Measurements from ENCODE around the gene FRRS1. TPM values are rescaled to one million over a fixed set of nuclear protein-coding genes. Genes with fewer than 3 reads are reported as not detected.

Gene FRRS1
- total RNA-seq, 1 donor: 23.2 TPM

DNA sequence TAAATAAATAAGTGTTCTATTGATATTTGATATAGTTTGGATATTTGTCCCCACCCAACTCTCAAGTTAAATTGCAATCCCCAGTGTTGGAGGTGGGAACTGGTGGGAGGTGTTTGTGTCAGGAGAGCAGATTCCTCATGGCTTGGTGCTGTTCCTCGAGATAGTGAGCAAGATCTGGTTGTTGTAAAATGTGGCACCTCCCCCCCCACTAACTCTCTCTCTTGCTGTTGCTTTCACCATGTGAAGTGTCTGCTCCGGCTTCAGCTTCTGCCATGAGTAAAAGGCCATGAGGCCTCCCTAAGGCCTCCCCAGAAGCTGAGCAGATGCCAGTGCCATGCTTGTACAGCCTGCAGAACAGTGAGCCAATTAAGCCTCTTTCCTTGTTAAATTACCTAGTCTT lies 20.8 kb downstream of the FRRS1 start:
- peaks cover 3% of the 10 kb centered on the region for H3K4me1 ChIP-seq (ENCODE audit: insufficient read depth, low read length)
- no peak overlapping the region for H3K27ac ChIP-seq (ENCODE audit: low read depth, low read length)
- H4K20me1 ChIP-seq (ENCODE audit: insufficient read depth, low read length): no peaks in the 10 kb centered on the region

DNA sequence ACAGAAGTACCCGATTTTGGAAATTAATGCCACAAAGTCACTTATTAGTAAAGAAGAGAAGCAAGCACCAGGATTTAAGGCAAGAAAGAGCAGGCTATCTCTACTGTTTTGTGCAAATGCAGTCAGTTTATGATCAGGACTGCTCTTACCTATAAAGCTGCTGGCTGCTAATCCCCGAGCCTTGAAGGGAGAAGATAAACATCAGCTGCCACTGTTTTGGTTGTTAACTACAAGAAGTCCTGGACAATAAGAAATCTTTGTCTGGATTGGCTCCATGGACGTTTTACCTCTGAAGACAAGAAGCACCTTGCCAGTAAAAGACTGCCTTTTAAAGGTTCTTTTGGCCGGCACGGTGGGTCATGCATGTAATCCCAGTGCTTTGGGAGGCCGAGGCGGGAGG lies 21.4 kb downstream of the FRRS1 start:
- H3K4me2 ChIP-seq (ENCODE audit: insufficient read depth, low read length): no peak overlapping the region
- H3K79me2 ChIP-seq (ENCODE audit: insufficient read depth, low read length): no peaks in the 10 kb centered on the region
- H3K27ac ChIP-seq (ENCODE audit: low read depth, low read length): no peak overlapping the region
- no peaks in the 10 kb centered on the region for H3K9me3 ChIP-seq (ENCODE audit: low read depth, low read length)
- H4K20me1 ChIP-seq (ENCODE audit: insufficient read depth, low read length): no peaks in the 10 kb centered on the region
- H3K4me3 ChIP-seq (ENCODE audit: insufficient read depth, low read length): no peak overlapping the region
- no peaks in the 10 kb centered on the region for H3K27me3 ChIP-seq (ENCODE audit: insufficient read depth, low read length)
- DNase-seq (ENCODE audit: insufficient read length, low spot score, missing footprints): no peak
- H3K36me3 ChIP-seq (ENCODE audit: insufficient read depth, low read length): no peaks in the 10 kb centered on the region
- peaks cover 3% of the 10 kb centered on the region for H3K4me1 ChIP-seq (ENCODE audit: insufficient read depth, low read length)
- no peak overlapping the region for H2AFZ ChIP-seq (ENCODE audit: low read length)
- TF ChIP-seq, protein P1, sequence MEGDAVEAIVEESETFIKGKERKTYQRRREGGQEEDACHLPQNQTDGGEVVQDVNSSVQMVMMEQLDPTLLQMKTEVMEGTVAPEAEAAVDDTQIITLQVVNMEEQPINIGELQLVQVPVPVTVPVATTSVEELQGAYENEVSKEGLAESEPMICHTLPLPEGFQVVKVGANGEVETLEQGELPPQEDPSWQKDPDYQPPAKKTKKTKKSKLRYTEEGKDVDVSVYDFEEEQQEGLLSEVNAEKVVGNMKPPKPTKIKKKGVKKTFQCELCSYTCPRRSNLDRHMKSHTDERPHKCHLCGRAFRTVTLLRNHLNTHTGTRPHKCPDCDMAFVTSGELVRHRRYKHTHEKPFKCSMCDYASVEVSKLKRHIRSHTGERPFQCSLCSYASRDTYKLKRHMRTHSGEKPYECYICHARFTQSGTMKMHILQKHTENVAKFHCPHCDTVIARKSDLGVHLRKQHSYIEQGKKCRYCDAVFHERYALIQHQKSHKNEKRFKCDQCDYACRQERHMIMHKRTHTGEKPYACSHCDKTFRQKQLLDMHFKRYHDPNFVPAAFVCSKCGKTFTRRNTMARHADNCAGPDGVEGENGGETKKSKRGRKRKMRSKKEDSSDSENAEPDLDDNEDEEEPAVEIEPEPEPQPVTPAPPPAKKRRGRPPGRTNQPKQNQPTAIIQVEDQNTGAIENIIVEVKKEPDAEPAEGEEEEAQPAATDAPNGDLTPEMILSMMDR (IDR thresholded peaks at IDR 0.05; ENCODE audit: extremely low read depth, low read depth, low read length): no peak

More for the DNA sequence above, 20.8 kb downstream of the FRRS1 start:
- H3K4me3 ChIP-seq (ENCODE audit: insufficient read depth, low read length): no peak overlapping the region
- no peaks in the 10 kb centered on the region for H3K9me3 ChIP-seq (ENCODE audit: low read depth, low read length)
- no peak for DNase-seq (ENCODE audit: insufficient read length, low spot score, missing footprints)
- no peaks in the 10 kb centered on the region for H3K79me2 ChIP-seq (ENCODE audit: insufficient read depth, low read length)
- no peak overlapping the region for H2AFZ ChIP-seq (ENCODE audit: low read length)
- TF ChIP-seq, protein P1 (IDR thresholded peaks at IDR 0.05; ENCODE audit: extremely low read depth, low read depth, low read length): no peak
- H3K4me2 ChIP-seq (ENCODE audit: insufficient read depth, low read length): no peak overlapping the region
- H3K36me3 ChIP-seq (ENCODE audit: insufficient read depth, low read length): no peaks in the 10 kb centered on the region
- H3K27me3 ChIP-seq (ENCODE audit: insufficient read depth, low read length): no peaks in the 10 kb centered on the region

DNA sequence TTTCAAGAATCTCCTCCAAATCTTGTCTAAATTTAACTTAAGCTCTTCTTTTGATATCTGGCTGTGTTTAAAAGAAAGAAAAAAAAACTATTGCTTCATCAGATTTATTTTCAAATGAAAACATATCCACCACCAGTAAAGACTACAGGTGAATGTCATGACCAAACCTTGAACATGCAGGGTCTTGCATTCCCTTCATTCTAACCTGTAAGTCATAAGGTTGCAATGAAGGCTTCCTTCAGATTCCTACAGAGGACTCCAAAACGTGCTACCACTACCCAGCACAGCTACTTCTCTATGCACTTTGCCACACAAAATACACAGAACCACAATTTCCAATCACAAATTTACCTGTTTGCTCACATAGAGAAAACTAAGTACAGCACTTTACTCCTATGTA lies 26.3 kb downstream of the FRRS1 start:
- Histone ChIP-seq H3K27ac (ENCODE audit: low read depth, low read length) (no peak overlapping the region), H3K36me3 (ENCODE audit: insufficient read depth, low read length) (no peaks in the 10 kb centered on the region), H3K9me3 (ENCODE audit: low read depth, low read length) (no peaks in the 10 kb centered on the region), H3K27me3 (ENCODE audit: insufficient read depth, low read length) (no peaks in the 10 kb centered on the region), H3K4me2 (ENCODE audit: insufficient read depth, low read length) (no peak overlapping the region), H3K4me3 (ENCODE audit: insufficient read depth, low read length) (no peak overlapping the region), H4K20me1 (ENCODE audit: insufficient read depth, low read length) (no peaks in the 10 kb centered on the region), H2AFZ (ENCODE audit: low read length) (no peak overlapping the region), H3K4me1 (ENCODE audit: insufficient read depth, low read length) (no peaks in the 10 kb centered on the region), H3K79me2 (ENCODE audit: insufficient read depth, low read length) (no peaks in the 10 kb centered on the region)
- DNase-seq (ENCODE audit: insufficient read length, low spot score, missing footprints): no peak
- TF ChIP-seq, protein P1 (IDR thresholded peaks at IDR 0.05; ENCODE audit: extremely low read depth, low read depth, low read length): no peak

DNA sequence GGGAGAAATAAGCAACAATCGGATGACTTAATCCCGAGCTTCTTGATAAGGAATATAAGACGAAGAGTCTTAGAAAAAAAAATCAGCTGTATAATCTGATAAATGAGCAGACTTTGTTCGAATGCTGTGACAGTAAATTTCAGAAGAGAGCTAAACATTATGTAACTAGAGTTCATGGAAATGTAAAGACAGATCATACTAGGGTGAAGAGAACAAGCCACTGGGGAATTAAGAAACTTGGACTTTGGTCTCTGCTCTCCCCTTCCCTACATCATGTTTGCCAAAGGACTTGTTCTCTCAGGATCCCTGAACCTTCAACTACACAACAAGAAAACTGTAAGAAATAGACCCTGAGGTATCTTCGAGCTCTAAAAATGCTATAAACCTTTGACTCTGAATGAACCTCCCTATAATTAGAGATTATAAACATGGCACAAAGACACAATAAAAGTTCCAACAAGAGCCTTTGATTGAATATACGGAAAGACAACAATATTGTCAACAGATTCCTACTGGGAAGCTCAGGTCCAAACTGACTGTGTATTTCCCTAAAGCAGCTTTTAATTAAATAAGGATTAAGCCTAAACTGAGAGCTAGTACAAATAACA lies 27.5 kb downstream of the FRRS1 start:
- TF ChIP-seq, protein P1 (IDR thresholded peaks at IDR 0.05; ENCODE audit: extremely low read depth, low read depth, low read length): no peak
- H3K4me3 ChIP-seq (ENCODE audit: insufficient read depth, low read length): no peak overlapping the region

More for the DNA sequence above, 27.5 kb downstream of the FRRS1 start:
- no peaks in the 10 kb centered on the region for H3K4me1 ChIP-seq (ENCODE audit: insufficient read depth, low read length)
- DNase-seq (ENCODE audit: insufficient read length, low spot score, missing footprints): no peak
- H3K27ac ChIP-seq (ENCODE audit: low read depth, low read length): no peak overlapping the region
- H3K4me2 ChIP-seq (ENCODE audit: insufficient read depth, low read length): no peak overlapping the region
- no peaks in the 10 kb centered on the region for H3K9me3 ChIP-seq (ENCODE audit: low read depth, low read length)
- H3K27me3 ChIP-seq (ENCODE audit: insufficient read depth, low read length): no peaks in the 10 kb centered on the region
- H3K79me2 ChIP-seq (ENCODE audit: insufficient read depth, low read length): no peaks in the 10 kb centered on the region
- H4K20me1 ChIP-seq (ENCODE audit: insufficient read depth, low read length): no peaks in the 10 kb centered on the region
- no peak overlapping the region for H2AFZ ChIP-seq (ENCODE audit: low read length)
- no peaks in the 10 kb centered on the region for H3K36me3 ChIP-seq (ENCODE audit: insufficient read depth, low read length)
